Right lobe of liver (tissue), 6 donors: ENCODE data around the gene CBX8. TPM values are rescaled to one million over a fixed set of nuclear protein-coding genes. Genes with fewer than 3 reads are reported as not detected.

ENCODE experiments used
- ATAC-seq, 4 donors: fragments of 200-7000 bp; cut with Tn5 transposase; one replicate each; pipeline ENCODE4 v1.9.1; 2020; ENCODE audit warnings: mild to moderate bottlenecking in 4 of 4, moderate library complexity in 4 of 4
- DNase-seq, 3 donors: peaks; one replicate each; pipeline ENCODE4 v3.0.0-alpha.2; 2020
- H3K27ac ChIP-seq, 3 donors: fragments of 200-600 bp; one replicate each; pipeline ENCODE4 v1.8.0; 2022
- H3K27me3 ChIP-seq, 2 donors: fragments of 200-600 bp; one replicate each; pipeline ENCODE4 v1.8.0; 2022
- H3K36me3 ChIP-seq, 4 donors: fragments of 200-600 bp; sonication (generic) in 1 of 4; one replicate each; pipeline versions ENCODE4 v1.5.1 to v1.8.0; 2017 to 2022; ENCODE audit warnings: control low read depth in 1 of 4
- H3K4me1 ChIP-seq, 4 donors: fragments of 200-600 bp; sonication (generic) in 1 of 4; one replicate each; pipeline versions ENCODE4 v1.5.1 to v1.8.0; 2017 to 2022; ENCODE audit warnings: control low read depth in 1 of 4
- H3K4me3 ChIP-seq, 3 donors: fragments of 200-600 bp; one replicate each; pipeline ENCODE4 v1.8.0; 2022
- H3K9me3 ChIP-seq, 4 donors: fragments of 200-600 bp; sonication (generic) in 1 of 4; one replicate each; pipeline versions ENCODE4 v1.5.1 to v1.8.0; 2017 to 2022; ENCODE audit warnings: control low read depth in 1 of 4
- CTCF ChIP-seq, 4 donors: fragments of 200-600 bp in 3 of 4; fragments of 450-650 bp in 1 of 4; IDR thresholded peaks; one replicate each; pipeline versions ENCODE4 v1.5.1 to v1.8.0; 2016 to 2022; ENCODE audit warnings: antibody characterized with exemption in 4 of 4, mild to moderate bottlenecking in 2 of 4
- POLR2A ChIP-seq: fragments of 450-650 bp; IDR thresholded peaks from one replicate; pipeline ENCODE4 v1.6.1; 2017; ENCODE audit warnings: antibody characterized with exemption, mild to moderate bottlenecking
- WGBS: methylation state at CpG from one replicate; pipeline ENCODE4 v1.1.6; 2018; ENCODE audit warnings: low coverage, low lambda C conversion rate; ENCODE audit not compliant: insufficient coverage; ENCODE audit errors: missing lambda C conversion rate; 5-methylcytosine and 5-hydroxymethylcytosine counted together
- intact Hi-C, 2 donors: fragments of 100-400 bp; cut with DNase I; formaldehyde crosslinking; loops; one replicate each; pipeline versions ENCODE4 v1.11.2 to v1.14.1; 2022
- total RNA-seq, 6 experiments: library from RNA; depleted of rRNA in 2 of 6; stranded (reverse); fragments of >200 nt in 2 of 6; fragmentation: NEBNext Ultra II Directional in 3 of 6; extraction: Animal tissue kit (Norgen Biotek cat#: 25700) in 3 of 6; gene quantifications; one replicate each; pipeline versions ENCODE4 v1.1.0 to v1.2.4, GENCODE V29; 2016 to 2023
- donor health status: DM: no; HTN: yes; CAD: no.
- donor health status: DM: no; HTN: no; CAD: no.
- donor health status: DM: no; HTN: no; CAD: no.
- donor health status: DM: no; HTN: yes; CAD: no.
- donor health status: DM: no; HTN: yes; CAD: no.

The CBX8 gene
- total RNA-seq, 6 experiments from 2014 or later = 1.2 to 4.7 (median 2.0) TPM

GRCh38 chr17:79790805-79791734 is 5.8 kb downstream of the CBX8 start:
- no peak overlapping the region for H3K4me3 ChIP-seq
- intact Hi-C loops = no loop called here
- H3K27ac ChIP-seq = no peak overlapping the region
- no peaks in the 10 kb centered on the region for H3K36me3 ChIP-seq
- TF ChIP-seq POLR2A (no peak), CTCF (IDR thresholded peaks at IDR 0.05) (no peak)
- H3K4me1 ChIP-seq = peaks cover 0 to 14% (median 5%) of the 10 kb centered on the region in 4 donors
- ATAC-seq (no peak), DNase-seq (peak in 1 of 3 donors; percentile 27)
- no peaks in the 10 kb centered on the region for H3K9me3 ChIP-seq
- H3K27me3 ChIP-seq = peaks cover 14 to 32% of the 10 kb centered on the region in 2 donors
- 4% methylated on average over 20 of the region's 68 CpGs for WGBS

- intact Hi-C loops = no loop called here
These were observed 6.7 kb downstream of the CBX8 start for GRCh38 chr17:79789943-79790804.

GRCh38 chr17:79788989-79789942 is 7.6 kb downstream of the CBX8 start:
- 25% methylated on average over 15 of the region's 52 CpGs for WGBS
- intact Hi-C loops = no loop called here
- DNase-seq (peak in 1 of 3 donors; percentile 50), ATAC-seq (no peak)
- Histone ChIP-seq H3K27me3 (peaks cover 14 to 32% of the 10 kb centered on the region in 2 donors), H3K4me3 (no peak overlapping the region), H3K4me1 (peaks cover 0 to 10% (median 3%) of the 10 kb centered on the region in 4 donors), H3K9me3 (no peaks in the 10 kb centered on the region), H3K27ac (no peak overlapping the region), H3K36me3 (no peaks in the 10 kb centered on the region)
- TF ChIP-seq POLR2A = no peak
- no peak for TF ChIP-seq CTCF (IDR thresholded peaks at IDR 0.05)

More at GRCh38 chr17:79789943-79790804, 6.7 kb downstream of the CBX8 start:
- TF ChIP-seq CTCF (IDR thresholded peaks at IDR 0.05) (peak; percentile 65 to 80 (median 73)), POLR2A (no peak)
- Histone ChIP-seq H3K27me3 (peaks cover 14 to 32% of the 10 kb centered on the region in 2 donors), H3K9me3 (no peaks in the 10 kb centered on the region), H3K4me3 (peak overlapping the region in 1 of 3 donors; percentile 23), H3K36me3 (no peaks in the 10 kb centered on the region), H3K4me1 (peaks cover 0 to 10% (median 3%) of the 10 kb centered on the region in 4 donors), H3K27ac (no peak overlapping the region)
- WGBS = 8% methylated on average over 15 of the region's 74 CpGs
- ATAC-seq (peak; percentile 71 to 80 (median 76)), DNase-seq (peak; percentile 60 to 75 (median 64))

GRCh38 chr17:79788455-79788854 is 8.4 kb downstream of the CBX8 start:
- ATAC-seq (no peak), DNase-seq (no peak)
- intact Hi-C loops = no loop called here
- Histone ChIP-seq H3K4me3 (no peak overlapping the region), H3K27me3 (peaks cover 14 to 32% of the 10 kb centered on the region in 2 donors), H3K4me1 (peaks cover 0 to 10% (median 3%) of the 10 kb centered on the region in 4 donors), H3K27ac (no peak overlapping the region), H3K36me3 (no peaks in the 10 kb centered on the region), H3K9me3 (no peaks in the 10 kb centered on the region)
- TF ChIP-seq POLR2A = no peak
- TF ChIP-seq CTCF (IDR thresholded peaks at IDR 0.05) = no peak
- 58% methylated on average over 4 of the region's 5 CpGs for WGBS
